MM.1S (cell line): ENCODE data around the gene ZNF600.

Experiments
- EZH2 ChIP-seq: fragments of 300-600 bp; sonication (generic); optimal IDR thresholded peaks from 2 replicates; pipeline ENCODE3; 2017; ENCODE audit warnings: low read depth, mild to moderate bottlenecking, antibody characterized with exemption, low read length, mixed read lengths
- TF ChIP-seq, protein P1 (sequence below): fragments of 300-600 bp; sonication (generic); IDR thresholded peaks from 2 replicates; pipeline ENCODE4 v1.5.1; 2016; ENCODE audit warnings: antibody characterized with exemption, low read length, mixed read lengths

DNA sequence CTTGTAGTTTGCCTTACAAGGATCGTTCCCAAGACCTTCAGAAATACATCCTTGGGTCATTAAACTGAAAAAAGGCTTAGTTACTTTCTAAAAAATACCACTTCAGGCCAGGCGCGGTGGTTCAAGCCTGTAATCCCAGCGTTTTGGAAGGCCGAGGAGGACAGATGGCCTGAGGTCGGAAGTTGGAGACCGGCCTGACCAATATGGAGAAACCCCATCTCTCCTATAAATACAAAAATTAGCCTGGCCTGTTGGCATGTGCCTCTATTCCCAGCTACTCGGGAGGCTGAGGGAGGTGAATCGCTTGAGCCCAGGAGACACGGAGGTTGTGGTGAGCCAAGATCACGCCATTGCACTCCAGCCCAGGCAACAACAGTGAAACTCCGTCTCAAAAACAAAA lies 37.1 kb upstream of the ZNF600 start:
- TF ChIP-seq, protein P1, sequence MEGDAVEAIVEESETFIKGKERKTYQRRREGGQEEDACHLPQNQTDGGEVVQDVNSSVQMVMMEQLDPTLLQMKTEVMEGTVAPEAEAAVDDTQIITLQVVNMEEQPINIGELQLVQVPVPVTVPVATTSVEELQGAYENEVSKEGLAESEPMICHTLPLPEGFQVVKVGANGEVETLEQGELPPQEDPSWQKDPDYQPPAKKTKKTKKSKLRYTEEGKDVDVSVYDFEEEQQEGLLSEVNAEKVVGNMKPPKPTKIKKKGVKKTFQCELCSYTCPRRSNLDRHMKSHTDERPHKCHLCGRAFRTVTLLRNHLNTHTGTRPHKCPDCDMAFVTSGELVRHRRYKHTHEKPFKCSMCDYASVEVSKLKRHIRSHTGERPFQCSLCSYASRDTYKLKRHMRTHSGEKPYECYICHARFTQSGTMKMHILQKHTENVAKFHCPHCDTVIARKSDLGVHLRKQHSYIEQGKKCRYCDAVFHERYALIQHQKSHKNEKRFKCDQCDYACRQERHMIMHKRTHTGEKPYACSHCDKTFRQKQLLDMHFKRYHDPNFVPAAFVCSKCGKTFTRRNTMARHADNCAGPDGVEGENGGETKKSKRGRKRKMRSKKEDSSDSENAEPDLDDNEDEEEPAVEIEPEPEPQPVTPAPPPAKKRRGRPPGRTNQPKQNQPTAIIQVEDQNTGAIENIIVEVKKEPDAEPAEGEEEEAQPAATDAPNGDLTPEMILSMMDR: no peak
- TF ChIP-seq EZH2: no peak
